Mesendoderm (in vitro differentiated cells): ENCODE data around the gene SLC17A6. TPM values are rescaled to one million over a fixed set of nuclear protein-coding genes. Genes with fewer than 3 reads are reported as not detected.

Source experiments
- DNase-seq: peaks from one replicate; pipeline ENCODE4 v3.0.0; 2013
- H2AK5ac ChIP-seq: 2 replicates; pipeline ENCODE4 v1.6.1; 2013; ENCODE audit warnings: low read length, inconsistent platforms
- H2BK120ac ChIP-seq: 2 replicates; pipeline ENCODE4 v1.6.1; 2013; ENCODE audit warnings: low read depth, mild to moderate bottlenecking, low read length, moderate library complexity, mixed read lengths
- H2BK15ac ChIP-seq: replicated peaks from 2 replicates; pipeline ENCODE4 v1.6.1; 2013; ENCODE audit warnings: low read depth, mild to moderate bottlenecking, moderate library complexity
- H2BK5ac ChIP-seq: 2 replicates; pipeline ENCODE4 v1.6.1; 2013; ENCODE audit warnings: low read length, inconsistent platforms
- H3K18ac ChIP-seq: 2 replicates; pipeline ENCODE4 v1.6.1; 2013; ENCODE audit warnings: mild to moderate bottlenecking, low read length, mixed read lengths
- H3K23ac ChIP-seq: one replicate; pipeline ENCODE4 v1.6.1; 2013; ENCODE audit warnings: low read length
- H3K27ac ChIP-seq: 2 replicates; pipeline ENCODE4 v1.5.1; 2013; ENCODE audit warnings: low read depth, mild to moderate bottlenecking, inconsistent platforms, low read length, moderate library complexity
- H3K27me3 ChIP-seq: 2 replicates; pipeline ENCODE4 v1.6.1; 2013; ENCODE audit warnings: low read length, control low read depth, mild to moderate bottlenecking, inconsistent platforms; ENCODE audit not compliant: insufficient read depth, poor library complexity
- H3K36me3 ChIP-seq: 2 replicates; pipeline ENCODE4 v1.6.1; 2013; ENCODE audit warnings: low read length, inconsistent platforms; ENCODE audit not compliant: control insufficient read depth, insufficient read depth
- H3K4ac ChIP-seq: one replicate; pipeline ENCODE4 v1.6.1; 2013; ENCODE audit warnings: low read depth, mild to moderate bottlenecking, low read length, moderate library complexity
- H3K4me1 ChIP-seq: 2 replicates; pipeline ENCODE4 v1.6.1; 2013; ENCODE audit warnings: low read depth, low read length, inconsistent platforms; ENCODE audit not compliant: control insufficient read depth
- H3K4me2 ChIP-seq: 2 replicates; pipeline ENCODE4 v1.6.1; 2013; ENCODE audit warnings: low read length
- H3K4me3 ChIP-seq: 2 replicates; pipeline ENCODE4 v1.5.1; 2013; ENCODE audit warnings: mild to moderate bottlenecking, low read length
- H3K56ac ChIP-seq: one replicate; pipeline ENCODE4 v1.6.1; 2013; ENCODE audit warnings: low read length
- H3K79me1 ChIP-seq: 2 replicates; pipeline ENCODE4 v1.6.1; 2013; ENCODE audit warnings: low read length, inconsistent platforms
- H3K79me2 ChIP-seq: 2 replicates; pipeline ENCODE4 v1.6.1; 2013; ENCODE audit warnings: mild to moderate bottlenecking, low read length; ENCODE audit not compliant: control insufficient read depth, insufficient read depth
- H3K9ac ChIP-seq: 2 replicates; pipeline ENCODE4 v1.6.1; 2013; ENCODE audit warnings: low read length, inconsistent platforms
- H4K5ac ChIP-seq: one replicate; pipeline ENCODE4 v1.6.1; 2013; ENCODE audit warnings: low read length
- H4K8ac ChIP-seq: one replicate; pipeline ENCODE4 v1.6.1; 2013; ENCODE audit warnings: low read depth, mild to moderate bottlenecking, control low read depth, low read length, moderate library complexity
- WGBS: extraction: QIAGEN DNeasy Blood & Tissue Kit; methylation state at CpG from one replicate; pipeline ENCODE4 v1.1.7; 2013; ENCODE audit warnings: low lambda C conversion rate, missing lambda C conversion rate; ENCODE audit not compliant: insufficient coverage; ENCODE audit errors: extremely low coverage; 5-methylcytosine and 5-hydroxymethylcytosine counted together
- polyA plus RNA-seq, 2 experiments: library from polyadenylated mRNA; stranded (reverse); fragments of 200-250 nt; gene quantifications; one replicate each; pipeline ENCODE4 v1.2.3, GENCODE V29; 2013

The SLC17A6 gene
- 0.03 TPM for polyA plus RNA-seq (2013, experiment 1 of 2)
- 0.15 TPM for polyA plus RNA-seq (2013, experiment 2 of 2)

DNA sequence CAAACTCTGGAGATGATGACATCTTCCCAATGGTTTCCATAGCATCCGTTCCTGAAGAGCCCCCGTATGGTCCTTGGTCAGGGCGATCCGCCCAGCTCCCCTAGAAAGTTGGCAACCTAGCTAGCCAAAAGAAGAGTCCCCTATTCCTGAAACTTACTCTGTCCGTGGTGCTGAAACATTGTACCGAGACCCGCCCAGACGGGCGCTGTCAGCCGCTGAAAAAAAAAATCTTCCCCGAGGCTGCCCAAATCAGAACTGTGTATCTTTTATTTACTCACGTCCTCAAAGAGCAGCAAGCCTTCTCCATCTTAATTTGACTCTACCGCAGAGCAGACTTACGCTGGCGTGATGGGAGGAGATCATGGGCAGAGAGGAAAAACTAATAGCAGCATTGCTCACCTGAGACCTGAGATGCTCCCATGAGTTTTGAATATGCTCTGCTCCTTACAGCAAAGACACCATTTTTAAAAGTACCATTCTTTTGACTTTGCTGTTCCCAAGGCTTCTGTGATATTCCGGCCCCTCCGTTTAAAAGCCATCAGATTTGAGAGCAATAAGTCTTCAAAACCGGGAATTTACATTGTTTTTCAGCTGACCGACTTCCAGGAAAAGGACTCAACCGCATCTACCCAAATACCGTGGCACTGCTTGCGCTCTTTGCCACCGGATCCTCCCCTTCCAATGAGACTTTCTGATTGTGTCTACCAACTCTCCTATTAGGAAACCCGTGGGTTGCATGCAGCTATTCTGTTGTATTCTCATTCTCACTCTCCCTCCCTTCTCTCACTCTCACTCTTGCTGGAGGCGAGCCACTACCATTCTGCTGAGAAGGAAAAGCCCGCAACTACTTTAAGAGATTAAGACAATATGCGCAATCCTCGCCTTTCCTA is at the start of gene SLC17A6:
TSS of gene SLC17A6 (plus strand) at position 786 of the 890 bp plus-strand sequence. CDS start 153 bp downstream, outside the sequence.
- Histone ChIP-seq H3K4me2 (no peak within 1 kb of the TSS), H2BK120ac (no peak within 1 kb of the TSS), H3K18ac (no peak within 1 kb of the TSS), H2AK5ac (no peak within 1 kb of the TSS), H3K4me3 (no peak within 1 kb of the TSS), H3K23ac (no peak within 1 kb of the TSS), H3K27me3 (peaks cover 36% of the 10 kb centered on the region), H4K8ac (no peak within 1 kb of the TSS), H3K27ac (no peak within 1 kb of the TSS), H2BK5ac (no peak within 1 kb of the TSS), H3K9ac (no peak within 1 kb of the TSS), H2BK15ac (no peak within 1 kb of the TSS), H3K79me1 (no peaks in the 10 kb centered on the region), H3K4me1 (no peaks in the 10 kb centered on the region), H3K79me2 (no peaks in the 10 kb centered on the region), H4K5ac (no peak within 1 kb of the TSS), H3K56ac (no peak within 1 kb of the TSS), H3K4ac (no peak within 1 kb of the TSS), H3K36me3 (no peaks in the 10 kb centered on the region)
- WGBS, result no CpG with 5 or more reads among the region's 28 CpGs
- DNase-seq, result peak; percentile 72

DNA sequence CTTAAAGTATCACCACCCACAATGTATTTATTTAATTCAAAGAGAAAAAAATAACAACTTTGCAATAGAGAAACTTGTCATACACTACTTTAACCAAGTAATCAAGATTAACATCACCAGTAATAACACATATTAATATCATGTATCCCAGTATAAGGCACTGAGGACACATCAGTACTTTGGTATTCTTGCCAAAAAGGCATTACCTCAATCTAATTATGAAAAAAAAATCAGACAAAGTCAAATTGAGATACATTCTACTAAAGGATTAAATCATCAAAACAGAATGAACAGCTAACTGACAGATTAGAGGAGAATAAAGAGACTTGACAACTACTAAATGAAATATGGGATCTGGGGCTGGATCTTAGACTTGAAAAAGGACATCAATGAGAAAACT is 35.8 kb upstream of the SLC17A6 start:
- Histone ChIP-seq H2BK15ac (no peak overlapping the region), H3K4ac (no peak overlapping the region), H3K9ac (no peak overlapping the region), H3K18ac (no peak overlapping the region), H3K23ac (no peak overlapping the region), H3K79me1 (no peaks in the 10 kb centered on the region), H2BK120ac (no peak overlapping the region), H3K36me3 (no peaks in the 10 kb centered on the region), H3K4me2 (no peak overlapping the region), H3K27ac (no peak overlapping the region), H3K4me1 (no peaks in the 10 kb centered on the region), H4K8ac (no peak overlapping the region), H4K5ac (no peak overlapping the region), H3K4me3 (no peak overlapping the region), H3K56ac (no peak overlapping the region), H3K79me2 (no peaks in the 10 kb centered on the region), H2BK5ac (no peak overlapping the region), H3K27me3 (no peaks in the 10 kb centered on the region), H2AK5ac (no peak overlapping the region)
- DNase-seq, result no peak

- no peak overlapping the region for H3K4me2 ChIP-seq
- no peak overlapping the region for H3K18ac ChIP-seq
- no peaks in the 10 kb centered on the region for H3K79me2 ChIP-seq
- WGBS, result no CpG with 5 or more reads among the region's 5 CpGs
- no peak overlapping the region for H2AK5ac ChIP-seq
- no peak overlapping the region for H2BK120ac ChIP-seq
- no peak overlapping the region for H3K23ac ChIP-seq
- peak; percentile 33 for DNase-seq
- no peak overlapping the region for H4K8ac ChIP-seq
- H3K56ac ChIP-seq, result no peak overlapping the region
- H3K36me3 ChIP-seq, result no peaks in the 10 kb centered on the region
- no peak overlapping the region for H3K27ac ChIP-seq
- H3K4me3 ChIP-seq, result no peak overlapping the region
- no peak overlapping the region for H3K4ac ChIP-seq
- no peaks in the 10 kb centered on the region for H3K4me1 ChIP-seq
- no peak overlapping the region for H4K5ac ChIP-seq
- no peaks in the 10 kb centered on the region for H3K79me1 ChIP-seq
- no peak overlapping the region for H3K9ac ChIP-seq
- no peak overlapping the region for H2BK5ac ChIP-seq
- no peaks in the 10 kb centered on the region for H3K27me3 ChIP-seq
- no peak overlapping the region for H2BK15ac ChIP-seq
These were observed 33.7 kb upstream of the SLC17A6 start for GRCh38 chr11:22304337-22304961.

DNA sequence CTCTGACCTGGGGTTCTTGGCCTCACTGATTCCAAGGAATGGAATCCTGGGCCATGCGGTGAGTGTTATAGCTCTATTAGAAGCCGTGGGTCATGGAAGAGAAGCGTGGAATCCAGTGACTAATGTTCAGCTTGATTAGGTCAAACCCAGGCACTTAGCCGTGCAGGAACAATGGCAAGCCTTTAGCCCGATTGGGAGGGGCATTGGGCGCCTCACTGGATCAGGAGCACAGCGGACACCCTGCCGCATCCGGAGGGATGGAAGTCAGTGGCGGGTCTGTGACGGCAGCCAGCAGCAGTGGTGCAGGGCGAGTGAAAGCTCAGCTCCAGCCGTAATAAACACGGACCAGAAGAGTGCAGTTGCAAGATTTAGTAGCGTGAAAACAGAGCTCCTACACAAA is 20.5 kb upstream of the SLC17A6 start:
- Histone ChIP-seq H3K4me2 (no peak overlapping the region), H2AK5ac (no peak overlapping the region), H3K56ac (no peak overlapping the region), H3K79me1 (no peaks in the 10 kb centered on the region), H3K18ac (no peak overlapping the region), H3K4me1 (no peaks in the 10 kb centered on the region), H3K4ac (no peak overlapping the region), H3K36me3 (no peaks in the 10 kb centered on the region), H2BK120ac (no peak overlapping the region), H3K27me3 (no peaks in the 10 kb centered on the region), H3K79me2 (no peaks in the 10 kb centered on the region), H2BK15ac (no peak overlapping the region), H4K8ac (no peak overlapping the region), H3K4me3 (no peak overlapping the region), H3K9ac (no peak overlapping the region), H2BK5ac (no peak overlapping the region), H4K5ac (no peak overlapping the region), H3K27ac (no peak overlapping the region), H3K23ac (no peak overlapping the region)
- no peak for DNase-seq
- no CpG with 5 or more reads among the region's 15 CpGs for WGBS

DNA sequence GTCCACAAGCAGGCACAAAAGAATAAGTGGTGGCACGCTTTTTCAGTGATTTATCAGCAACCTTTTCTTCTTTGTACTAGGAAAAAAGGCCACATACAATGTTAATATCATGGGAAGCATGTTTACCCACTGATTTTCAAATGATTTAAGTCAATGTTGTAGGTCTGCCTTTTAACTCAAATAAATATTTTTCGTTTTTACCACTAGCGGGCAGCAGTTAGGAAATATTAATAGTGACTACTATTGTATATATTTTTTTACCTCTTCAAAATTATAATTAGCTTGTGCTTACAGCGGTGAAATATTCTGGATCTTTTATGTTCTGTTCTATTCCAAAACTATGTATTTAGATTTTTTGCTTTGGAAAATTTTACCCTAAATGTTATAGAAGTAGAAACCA is 6.4 kb upstream of the SLC17A6 start:
- H2AK5ac ChIP-seq, result no peak overlapping the region
- H3K79me1 ChIP-seq, result no peaks in the 10 kb centered on the region
- no peak overlapping the region for H2BK5ac ChIP-seq
- H3K27ac ChIP-seq, result no peak overlapping the region
- no peak overlapping the region for H4K5ac ChIP-seq
- no peaks in the 10 kb centered on the region for H3K79me2 ChIP-seq
- no peaks in the 10 kb centered on the region for H3K27me3 ChIP-seq
- no peak overlapping the region for H3K9ac ChIP-seq
- H4K8ac ChIP-seq, result no peak overlapping the region
- H3K4me3 ChIP-seq, result no peak overlapping the region
- no peak for DNase-seq
- no peak overlapping the region for H3K56ac ChIP-seq
- H2BK120ac ChIP-seq, result no peak overlapping the region
- no peak overlapping the region for H3K23ac ChIP-seq
- H3K4me1 ChIP-seq, result no peaks in the 10 kb centered on the region
- no peak overlapping the region for H2BK15ac ChIP-seq
- H3K36me3 ChIP-seq, result no peaks in the 10 kb centered on the region
- H3K4ac ChIP-seq, result no peak overlapping the region
- WGBS, result no CpG with 5 or more reads among the region's 4 CpGs
- no peak overlapping the region for H3K18ac ChIP-seq
- H3K4me2 ChIP-seq, result no peak overlapping the region
